IPS-20b (cell line): Measurements from ENCODE around the gene NUBP2.
A peak's percentile ranks its signal among the peaks of the same experiment; 100 is the strongest.

Experiments
- H3K27ac ChIP-seq: one replicate; pipeline ENCODE4 v1.5.1; 2013; ENCODE audit warnings: low read length
- H3K27me3 ChIP-seq: 2 replicates; pipeline ENCODE4 v1.6.1; 2013; ENCODE audit warnings: mild to moderate bottlenecking, low read length, inconsistent platforms; ENCODE audit not compliant: insufficient read depth
- H3K36me3 ChIP-seq: 2 replicates; pipeline ENCODE4 v1.6.1; 2013; ENCODE audit warnings: low read depth, mild to moderate bottlenecking, inconsistent platforms, low read length, moderate library complexity; ENCODE audit not compliant: insufficient read depth
- H3K4me1 ChIP-seq: 2 replicates; pipeline ENCODE4 v1.6.1; 2013; ENCODE audit warnings: mild to moderate bottlenecking, control low read depth, inconsistent platforms, low read length, moderate library complexity; ENCODE audit not compliant: insufficient read depth
- H3K4me3 ChIP-seq: 2 replicates; pipeline ENCODE4 v1.5.1; 2013; ENCODE audit warnings: mild to moderate bottlenecking, low read length, inconsistent platforms
- H3K9ac ChIP-seq: 2 replicates; pipeline ENCODE4 v1.6.1; 2013; ENCODE audit warnings: low read depth, mild to moderate bottlenecking, inconsistent platforms, low read length, moderate library complexity
- H3K9me3 ChIP-seq: 2 replicates; pipeline ENCODE4 v1.6.1; 2013; ENCODE audit warnings: mild to moderate bottlenecking, low read depth, low read length, inconsistent platforms; ENCODE audit not compliant: insufficient read depth

Gene NUBP2

GRCh38 chr16:1782408-1783264 is at the start of gene NUBP2, which contains the start of gene SPSB3:
NUBP2 (plus strand) TSS chr16:1782960; CDS start chr16:1783021, 61 bp downstream.
SPSB3 (minus strand) TSS chr16:1782571; CDS start chr16:1781483, 1,088 bp downstream.
- no peaks in the 10 kb centered on the region for H3K27me3 ChIP-seq
- peak within 1 kb of the TSS; percentile 96 for H3K4me3 ChIP-seq
- H3K9me3 ChIP-seq, result no peaks in the 10 kb centered on the region
- H3K4me1 ChIP-seq, result peaks cover 4% of the 10 kb centered on the region
- H3K9ac ChIP-seq, result peak within 1 kb of the TSS; percentile 90
- no peak within 1 kb of the TSS for H3K27ac ChIP-seq
- H3K36me3 ChIP-seq, result peaks cover 8% of the 10 kb centered on the region; the same call in 1 of the 2 replicates

- Histone ChIP-seq H3K9me3 (peaks cover 45% of the 10 kb centered on the region), H3K4me3 (no peak overlapping the region), H3K9ac (no peak overlapping the region), H3K4me1 (no peaks in the 10 kb centered on the region), H3K27me3 (no peaks in the 10 kb centered on the region), H3K36me3 (peaks cover 13% of the 10 kb centered on the region), H3K27ac (no peak overlapping the region)
These were observed 48.6 kb upstream of the NUBP2 start for GRCh38 chr16:1734123-1734522.

- no peak overlapping the region for H3K4me3 ChIP-seq
- no peak overlapping the region for H3K9ac ChIP-seq
- H3K4me1 ChIP-seq, result no peaks in the 10 kb centered on the region
- H3K27me3 ChIP-seq, result no peaks in the 10 kb centered on the region
- H3K36me3 ChIP-seq, result peaks cover 13% of the 10 kb centered on the region
- no peak overlapping the region for H3K27ac ChIP-seq
- H3K9me3 ChIP-seq, result peaks cover 52% of the 10 kb centered on the region
These were observed 47.9 kb upstream of the NUBP2 start for GRCh38 chr16:1734816-1735215.

- H3K4me1 ChIP-seq, result no peaks in the 10 kb centered on the region
- no peak overlapping the region for H3K27ac ChIP-seq
- no peak overlapping the region for H3K4me3 ChIP-seq
- H3K27me3 ChIP-seq, result no peaks in the 10 kb centered on the region
- no peak overlapping the region for H3K9ac ChIP-seq
- no peaks in the 10 kb centered on the region; the same call in 1 of the 2 replicates for H3K36me3 ChIP-seq
- peaks cover 49% of the 10 kb centered on the region for H3K9me3 ChIP-seq
These were observed 42.5 kb upstream of the NUBP2 start for GRCh38 chr16:1740234-1740633.

- no peak overlapping the region for H3K9ac ChIP-seq
- no peaks in the 10 kb centered on the region for H3K4me1 ChIP-seq
- no peak overlapping the region for H3K27ac ChIP-seq
- peaks cover 42% of the 10 kb centered on the region for H3K9me3 ChIP-seq
- H3K27me3 ChIP-seq, result no peaks in the 10 kb centered on the region
- H3K4me3 ChIP-seq, result no peak overlapping the region
- no peaks in the 10 kb centered on the region; the same call in 1 of the 2 replicates for H3K36me3 ChIP-seq
These were observed 41.8 kb upstream of the NUBP2 start for GRCh38 chr16:1740781-1741490.

- Histone ChIP-seq H3K9ac (no peak overlapping the region), H3K27ac (no peak overlapping the region), H3K4me1 (no peaks in the 10 kb centered on the region), H3K4me3 (no peak overlapping the region), H3K36me3 (no peaks in the 10 kb centered on the region; the same call in 1 of the 2 replicates), H3K9me3 (peaks cover 34% of the 10 kb centered on the region), H3K27me3 (no peaks in the 10 kb centered on the region)
These were observed 41.1 kb upstream of the NUBP2 start for GRCh38 chr16:1741553-1742165.

- no peaks in the 10 kb centered on the region for H3K27me3 ChIP-seq
- no peak overlapping the region for H3K9ac ChIP-seq
- H3K4me1 ChIP-seq, result no peaks in the 10 kb centered on the region
- no peak overlapping the region for H3K27ac ChIP-seq
- peaks cover 14% of the 10 kb centered on the region for H3K9me3 ChIP-seq
- peaks cover 3% of the 10 kb centered on the region; the same call in 1 of the 2 replicates for H3K36me3 ChIP-seq
- H3K4me3 ChIP-seq, result no peak overlapping the region
These were observed 39.1 kb upstream of the NUBP2 start for GRCh38 chr16:1743376-1744337.

- no peaks in the 10 kb centered on the region for H3K27me3 ChIP-seq
- H3K4me3 ChIP-seq, result no peak overlapping the region
- H3K9me3 ChIP-seq, result peaks cover 7% of the 10 kb centered on the region
- peaks cover 11% of the 10 kb centered on the region; the same call in 1 of the 2 replicates for H3K36me3 ChIP-seq
- no peaks in the 10 kb centered on the region for H3K4me1 ChIP-seq
- no peak overlapping the region for H3K27ac ChIP-seq
- no peak overlapping the region for H3K9ac ChIP-seq
These were observed 38.4 kb upstream of the NUBP2 start for GRCh38 chr16:1744338-1744840.

- Histone ChIP-seq H3K9ac (no peak overlapping the region), H3K9me3 (no peaks in the 10 kb centered on the region), H3K36me3 (peaks cover 12% of the 10 kb centered on the region; the same call in 1 of the 2 replicates), H3K4me3 (no peak overlapping the region), H3K27me3 (no peaks in the 10 kb centered on the region), H3K27ac (no peak overlapping the region), H3K4me1 (no peaks in the 10 kb centered on the region)
These were observed 37.4 kb upstream of the NUBP2 start for GRCh38 chr16:1745181-1745899.

- Histone ChIP-seq H3K27ac (no peak overlapping the region), H3K36me3 (peaks cover 12% of the 10 kb centered on the region; the same call in 1 of the 2 replicates), H3K4me3 (no peak overlapping the region), H3K9ac (no peak overlapping the region), H3K9me3 (no peaks in the 10 kb centered on the region), H3K4me1 (no peaks in the 10 kb centered on the region), H3K27me3 (no peaks in the 10 kb centered on the region)
These were observed 36.7 kb upstream of the NUBP2 start for GRCh38 chr16:1745900-1746692.
